HG02678 (cell line): ENCODE measurements around the gene PAPOLG.
A peak's percentile ranks its signal among the peaks of the same experiment; 100 is the strongest.
"Not testable (repeated sequence)": the region's sequence is repeated elsewhere in the genome, so short reads cannot be mapped to it uniquely, and the experiment has no call there.

ENCODE experiments used
- ATAC-seq: cut with Tn5 transposase; IDR thresholded peaks from one replicate; pipeline ENCODE4 v1.9.1; 2021; ENCODE audit warnings: mild to moderate bottlenecking, moderate library complexity; ENCODE audit not compliant: unreplicated experiment

PAPOLG gene

GRCh38 chr2:60821587-60822302 is 65.7 kb downstream of the PAPOLG start:
- no peak for ATAC-seq

GRCh38 chr2:60822987-60823386 is 66.9 kb downstream of the PAPOLG start:
- ATAC-seq: no peak

- ATAC-seq: no peak
Observed at GRCh38 chr2:60823694-60824305, 67.7 kb downstream of the PAPOLG start.

- no peak for ATAC-seq
Observed at GRCh38 chr2:60825666-60826065, 69.6 kb downstream of the PAPOLG start.

- ATAC-seq: no peak
Observed at GRCh38 chr2:60826111-60826510, 70.0 kb downstream of the PAPOLG start.

GRCh38 chr2:60826860-60827259 is 70.8 kb downstream of the PAPOLG start:
- not testable (repeated sequence) for ATAC-seq

- no peak for ATAC-seq
Observed at GRCh38 chr2:60827369-60827768, 71.3 kb downstream of the PAPOLG start.

GRCh38 chr2:60830991-60831390 is 74.9 kb downstream of the PAPOLG start:
- ATAC-seq: no peak

GRCh38 chr2:60831921-60832320 is 75.9 kb downstream of the PAPOLG start:
- ATAC-seq: no peak

GRCh38 chr2:60832621-60833020 is 76.6 kb downstream of the PAPOLG start:
- no peak for ATAC-seq

- peak; percentile 47 for ATAC-seq
Observed at GRCh38 chr2:60834270-60834717, 78.2 kb downstream of the PAPOLG start.

GRCh38 chr2:60836491-60836890 is 80.4 kb downstream of the PAPOLG start:
- ATAC-seq: no peak

GRCh38 chr2:60837123-60837522 is 81.1 kb downstream of the PAPOLG start:
- no peak for ATAC-seq

- no peak for ATAC-seq
Observed at GRCh38 chr2:60838481-60838880, 82.4 kb downstream of the PAPOLG start.

- peak; percentile 47 for ATAC-seq
Observed at GRCh38 chr2:60839126-60839813, 83.2 kb downstream of the PAPOLG start.

GRCh38 chr2:60840880-60841279 is 84.8 kb downstream of the PAPOLG start:
- ATAC-seq: peak; percentile 60

- ATAC-seq: no peak
Observed at GRCh38 chr2:60843006-60843405, 86.9 kb downstream of the PAPOLG start.

GRCh38 chr2:60844105-60844504 is 88.0 kb downstream of the PAPOLG start:
- no peak for ATAC-seq

GRCh38 chr2:60847854-60848253 is 91.8 kb downstream of the PAPOLG start:
- no peak for ATAC-seq
